ENCODE results near the gene KCNIP4.

GRCh38 chr4:21856301-21856700 is 92.3 kb downstream of the KCNIP4 start:
- TF ChIP-seq CTCF (IDR thresholded peaks at IDR 0.05) (no peak), EZH2 (IDR thresholded peaks at IDR 0.05; ENCODE audit: borderline replicate concordance, insufficient read depth, low read depth, low read length, poor library complexity, severe bottlenecking) (no peak)
